Erythroblast (primary cell): ENCODE results near the gene SLC16A3.

ENCODE experiments used
- GATA1 ChIP-seq: IDR thresholded peaks from 2 replicates; pipeline ENCODE4 v1.6.1; 2011; ENCODE audit warnings: low read depth, mild to moderate bottlenecking, control low read depth, low read length, moderate library complexity
- POLR2A ChIP-seq: IDR thresholded peaks from 2 replicates; pipeline ENCODE4 v1.6.1; 2011; ENCODE audit warnings: mild to moderate bottlenecking, low read length

DNA sequence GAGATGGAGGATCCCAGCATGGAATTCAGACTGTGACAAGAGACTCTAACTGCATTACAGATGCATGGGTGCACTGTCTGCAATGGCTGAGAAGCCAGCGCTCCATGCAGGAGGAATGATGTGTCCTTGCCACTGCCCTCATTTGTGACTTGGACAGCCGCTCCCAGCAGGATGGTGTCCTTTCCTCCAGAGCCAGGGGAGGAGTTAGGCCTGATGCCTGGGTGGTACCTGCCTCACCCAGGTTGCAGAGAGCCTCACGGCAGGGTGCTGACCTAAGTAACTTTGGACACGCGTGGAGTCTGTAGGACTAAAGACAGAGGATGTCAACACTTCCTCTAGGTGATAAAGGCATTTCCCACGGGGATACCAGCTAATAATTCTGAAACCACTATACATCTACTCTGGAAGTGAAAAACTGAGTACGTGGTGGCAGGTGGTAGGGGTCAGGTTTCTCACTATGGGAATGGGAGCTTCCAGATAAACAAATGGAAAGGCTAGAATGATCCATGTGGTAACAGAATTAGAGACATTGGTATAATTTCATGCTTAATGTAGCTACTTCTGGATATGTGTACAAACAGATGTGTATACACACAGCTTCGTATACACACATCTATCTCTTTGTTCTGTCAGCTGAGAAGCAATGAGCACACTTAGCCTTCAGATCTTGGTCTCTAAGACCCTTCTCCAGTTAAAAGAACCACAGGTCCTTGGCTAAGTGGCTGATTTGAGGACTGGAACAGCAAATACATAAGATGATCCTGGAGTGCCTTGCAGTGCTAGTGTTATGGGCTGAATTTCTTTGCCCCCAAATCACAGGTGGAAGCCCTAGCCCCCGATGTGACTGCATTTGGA lies 58.4 kb downstream of the SLC16A3 start:
- TF ChIP-seq POLR2A (no peak), GATA1 (no peak)
